ENCODE results near the gene DNAH1.

The DNAH1 gene

DNA sequence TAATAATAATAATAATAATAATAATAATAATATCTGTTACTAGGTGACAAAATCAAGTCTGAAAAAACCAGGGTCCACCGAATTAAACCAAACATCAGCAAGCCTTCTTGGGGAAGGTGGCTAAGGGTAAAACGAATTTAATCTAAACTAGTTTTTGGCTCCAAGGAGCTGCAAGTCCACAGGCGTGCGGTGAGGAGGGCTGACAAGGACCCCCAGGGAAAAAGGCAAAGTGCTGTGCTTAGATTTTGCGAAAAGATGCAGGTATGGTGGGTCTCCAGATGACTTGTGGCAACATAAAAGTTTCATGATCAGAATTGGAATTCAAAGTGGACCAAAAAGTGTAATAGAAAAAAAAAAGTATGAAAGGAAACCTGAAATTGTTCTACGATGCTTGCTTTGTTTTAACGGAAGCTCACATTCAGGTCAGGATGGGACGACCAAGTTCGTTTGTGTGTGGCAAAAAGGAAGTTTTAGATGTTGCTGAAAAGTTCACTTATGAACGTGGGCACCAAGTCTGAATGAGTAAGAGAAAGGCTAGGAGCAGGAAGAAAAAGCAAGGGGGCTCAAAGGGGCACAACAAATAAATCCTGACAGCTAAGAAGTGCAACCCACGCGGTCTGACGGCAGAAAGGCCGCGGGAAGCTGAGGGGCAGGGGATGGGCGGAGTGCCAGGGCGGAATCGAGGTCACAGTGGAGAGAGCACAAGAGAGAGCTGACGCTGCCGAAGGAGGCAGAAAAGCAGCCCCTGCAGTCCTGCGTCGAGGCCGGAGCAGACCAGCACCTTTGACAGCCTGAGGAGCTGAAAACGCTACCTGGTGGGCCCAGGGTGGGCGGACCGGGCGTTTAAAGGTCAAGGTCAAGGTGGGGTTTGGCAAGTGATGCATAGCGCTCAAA, 38.8 kb upstream of the DNAH1 start:
- peak; percentile 40 for DNase-seq (ENCODE audit: low read depth)
- peak overlapping the region; percentile 96 for H3K4me3 ChIP-seq (ENCODE audit: low read length)
- TF ChIP-seq, protein P1, sequence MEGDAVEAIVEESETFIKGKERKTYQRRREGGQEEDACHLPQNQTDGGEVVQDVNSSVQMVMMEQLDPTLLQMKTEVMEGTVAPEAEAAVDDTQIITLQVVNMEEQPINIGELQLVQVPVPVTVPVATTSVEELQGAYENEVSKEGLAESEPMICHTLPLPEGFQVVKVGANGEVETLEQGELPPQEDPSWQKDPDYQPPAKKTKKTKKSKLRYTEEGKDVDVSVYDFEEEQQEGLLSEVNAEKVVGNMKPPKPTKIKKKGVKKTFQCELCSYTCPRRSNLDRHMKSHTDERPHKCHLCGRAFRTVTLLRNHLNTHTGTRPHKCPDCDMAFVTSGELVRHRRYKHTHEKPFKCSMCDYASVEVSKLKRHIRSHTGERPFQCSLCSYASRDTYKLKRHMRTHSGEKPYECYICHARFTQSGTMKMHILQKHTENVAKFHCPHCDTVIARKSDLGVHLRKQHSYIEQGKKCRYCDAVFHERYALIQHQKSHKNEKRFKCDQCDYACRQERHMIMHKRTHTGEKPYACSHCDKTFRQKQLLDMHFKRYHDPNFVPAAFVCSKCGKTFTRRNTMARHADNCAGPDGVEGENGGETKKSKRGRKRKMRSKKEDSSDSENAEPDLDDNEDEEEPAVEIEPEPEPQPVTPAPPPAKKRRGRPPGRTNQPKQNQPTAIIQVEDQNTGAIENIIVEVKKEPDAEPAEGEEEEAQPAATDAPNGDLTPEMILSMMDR (IDR thresholded peaks at IDR 0.05; ENCODE audit: insufficient read depth, low read depth, low read length, missing control alignments) = no peak

DNA sequence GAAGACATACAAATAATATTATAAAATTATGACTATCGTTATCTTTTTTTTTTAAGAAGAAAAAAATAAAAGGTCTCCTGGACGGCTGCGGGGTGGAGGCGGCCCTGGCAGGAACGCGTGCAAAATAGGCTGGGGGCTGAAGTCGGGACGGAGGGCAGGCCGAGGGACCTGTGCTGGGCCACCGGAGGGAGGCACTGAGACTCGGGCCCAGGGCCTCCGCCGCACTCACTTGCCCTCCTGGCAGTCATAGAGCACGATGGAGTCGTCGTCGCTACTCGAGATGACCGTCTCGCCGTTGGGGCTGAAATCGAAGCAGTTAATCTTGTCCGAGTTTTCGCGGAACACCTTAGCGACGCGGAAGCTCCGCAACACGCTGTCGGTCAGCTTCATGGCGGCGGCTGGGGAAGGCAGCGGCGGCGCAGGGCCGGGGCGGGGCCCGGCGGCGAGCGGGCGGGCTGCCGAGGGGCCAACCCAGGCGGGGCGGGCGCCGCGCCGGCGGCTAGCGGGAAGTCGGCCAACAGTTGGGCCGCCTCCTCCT, 38.1 kb upstream of the DNAH1 start:
- TF ChIP-seq, protein P1 (IDR thresholded peaks at IDR 0.05; ENCODE audit: insufficient read depth, low read depth, low read length, missing control alignments) = peak; percentile 44

DNA sequence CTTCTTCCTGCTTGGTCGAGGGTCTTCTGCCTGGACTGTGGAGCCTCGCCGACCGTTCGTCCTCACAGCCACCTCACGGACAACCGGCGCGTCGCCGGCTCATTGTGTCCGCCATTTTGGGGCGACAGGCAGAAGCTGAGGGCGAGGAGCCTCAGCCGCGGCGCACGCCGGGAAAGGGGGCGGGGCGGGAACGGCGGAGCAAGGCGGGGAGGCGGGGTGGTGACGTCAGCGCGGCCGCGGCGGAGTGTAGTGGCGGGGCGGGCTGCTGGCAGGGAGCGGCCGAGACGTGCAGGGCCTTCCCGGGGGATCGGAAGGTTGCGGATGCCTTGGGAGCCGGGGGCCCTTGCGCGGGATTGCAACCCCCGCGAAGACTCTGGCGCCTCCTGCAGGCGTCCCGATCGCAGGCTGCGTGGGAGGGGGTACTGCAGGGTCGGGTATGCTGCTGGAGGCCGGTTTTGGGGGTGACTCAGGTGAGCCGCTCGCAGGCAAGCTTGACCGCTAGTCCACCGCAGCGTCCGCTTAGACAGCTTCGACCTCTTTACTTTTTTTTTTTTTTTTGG, 37.5 kb upstream of the DNAH1 start, which contains the start of gene WDR82:
WDR82 (minus strand) TSS at position 140 of the 560 bp plus-strand sequence. CDS start 288 bp downstream, outside the sequence.
- DNase-seq (ENCODE audit: low read depth) = peak; percentile 96
- TF ChIP-seq, protein P1 (IDR thresholded peaks at IDR 0.05; ENCODE audit: insufficient read depth, low read depth, low read length, missing control alignments) = peak; percentile 40
- peak within 1 kb of the TSS; percentile 96 for H3K4me3 ChIP-seq (ENCODE audit: low read length)

More for the DNA sequence above, 38.1 kb upstream of the DNAH1 start:
- peak; percentile 64 for DNase-seq (ENCODE audit: low read depth)
- peak overlapping the region; percentile 96 for H3K4me3 ChIP-seq (ENCODE audit: low read length)

DNA sequence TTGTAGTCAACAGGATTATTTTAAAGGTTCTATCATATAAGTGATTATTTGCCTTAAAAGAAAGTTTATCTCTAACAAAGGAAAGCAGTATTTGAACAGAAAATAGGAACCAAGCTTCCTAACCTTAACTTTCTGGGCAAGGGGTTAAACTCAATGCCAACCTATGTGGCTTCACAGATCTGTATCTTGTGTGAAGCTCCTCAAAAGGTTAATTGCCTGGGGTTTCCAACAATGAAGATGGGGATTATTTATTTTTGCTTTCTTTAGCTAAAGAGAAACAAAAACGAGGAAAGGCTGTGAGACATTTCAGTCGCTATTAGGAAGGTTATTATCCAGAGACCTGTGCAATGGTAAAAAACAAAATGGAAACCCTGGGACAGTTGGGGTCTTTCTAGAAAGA, 36.5 kb upstream of the DNAH1 start:
- TF ChIP-seq, protein P1 (IDR thresholded peaks at IDR 0.05; ENCODE audit: insufficient read depth, low read depth, low read length, missing control alignments) = no peak

DNA sequence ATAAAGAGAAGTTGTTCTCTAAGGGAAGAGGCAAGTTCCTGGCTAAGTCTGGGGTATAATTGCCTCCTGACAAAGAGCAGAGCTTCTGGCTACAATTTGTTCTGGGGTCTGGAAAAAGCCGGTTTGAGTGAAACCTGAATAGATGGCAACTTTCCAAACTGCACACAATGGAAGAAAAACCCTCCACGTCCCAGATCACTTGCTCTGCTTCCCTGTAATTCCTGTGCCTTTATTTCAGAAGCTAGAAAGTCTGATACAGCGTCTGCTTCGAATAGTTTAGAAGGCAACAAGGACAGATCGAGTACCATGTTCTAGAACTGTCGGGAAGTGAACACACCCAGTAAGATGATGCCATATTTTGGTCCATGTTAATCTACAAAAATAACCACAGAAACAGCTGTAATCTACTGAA, 36.1 kb upstream of the DNAH1 start:
- DNase-seq (ENCODE audit: low read depth) = no peak
- H3K4me3 ChIP-seq (ENCODE audit: low read length) = no peak overlapping the region
- TF ChIP-seq, protein P1 (IDR thresholded peaks at IDR 0.05; ENCODE audit: insufficient read depth, low read depth, low read length, missing control alignments) = no peak

More for the DNA sequence above, 36.5 kb upstream of the DNAH1 start:
- DNase-seq (ENCODE audit: low read depth) = no peak
- H3K4me3 ChIP-seq (ENCODE audit: low read length) = no peak overlapping the region

DNA sequence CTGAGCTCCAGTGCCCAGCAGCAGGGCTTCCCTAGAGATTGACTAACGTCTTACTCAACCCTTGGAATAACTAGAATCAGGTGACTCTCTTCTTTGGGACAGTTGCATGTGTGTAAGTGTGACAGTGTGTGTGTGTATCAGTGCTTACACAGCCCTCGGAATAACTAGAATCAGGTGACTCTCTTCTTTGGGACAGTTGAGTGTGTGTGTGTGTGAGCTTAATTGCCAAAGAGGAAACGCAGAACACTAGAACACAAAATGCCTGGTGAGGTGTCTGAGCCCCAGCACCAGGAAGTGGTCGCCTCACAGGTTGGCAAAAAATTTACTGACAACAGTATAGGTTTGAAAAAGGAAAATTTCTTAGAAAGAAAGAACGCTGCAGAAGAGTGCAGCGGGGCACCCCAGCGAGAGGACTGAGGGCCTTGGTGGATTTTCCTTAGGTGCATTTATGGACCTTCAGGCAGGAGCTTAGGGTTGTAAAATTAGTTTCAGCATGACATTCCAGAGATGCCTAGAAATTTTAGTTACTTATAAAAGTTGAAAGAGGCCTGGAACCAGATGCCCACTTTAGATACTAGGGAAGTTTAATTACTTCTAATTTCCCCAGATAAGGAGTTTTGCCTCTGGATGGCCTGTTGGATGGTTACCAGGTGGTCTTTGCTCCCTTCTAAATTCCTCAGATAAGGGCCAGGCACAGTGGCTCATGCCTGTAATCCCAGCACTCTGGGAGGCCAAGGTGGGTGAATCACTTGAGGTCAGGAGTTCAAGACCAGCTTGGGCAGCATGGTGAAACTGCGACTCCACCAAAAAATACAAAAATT, 33.9 kb upstream of the DNAH1 start:
- TF ChIP-seq, protein P1 (IDR thresholded peaks at IDR 0.05; ENCODE audit: insufficient read depth, low read depth, low read length, missing control alignments) = no peak
- DNase-seq (ENCODE audit: low read depth) = no peak
- H3K4me3 ChIP-seq (ENCODE audit: low read length) = no peak overlapping the region
